ENCODE measurements around the gene SUMF1. TPM values are rescaled to one million over a fixed set of nuclear protein-coding genes. Genes with fewer than 3 reads are reported as not detected.

The SUMF1 gene
- total RNA-seq, 1 experiment from 2014 or later = 79.1 TPM

DNA sequence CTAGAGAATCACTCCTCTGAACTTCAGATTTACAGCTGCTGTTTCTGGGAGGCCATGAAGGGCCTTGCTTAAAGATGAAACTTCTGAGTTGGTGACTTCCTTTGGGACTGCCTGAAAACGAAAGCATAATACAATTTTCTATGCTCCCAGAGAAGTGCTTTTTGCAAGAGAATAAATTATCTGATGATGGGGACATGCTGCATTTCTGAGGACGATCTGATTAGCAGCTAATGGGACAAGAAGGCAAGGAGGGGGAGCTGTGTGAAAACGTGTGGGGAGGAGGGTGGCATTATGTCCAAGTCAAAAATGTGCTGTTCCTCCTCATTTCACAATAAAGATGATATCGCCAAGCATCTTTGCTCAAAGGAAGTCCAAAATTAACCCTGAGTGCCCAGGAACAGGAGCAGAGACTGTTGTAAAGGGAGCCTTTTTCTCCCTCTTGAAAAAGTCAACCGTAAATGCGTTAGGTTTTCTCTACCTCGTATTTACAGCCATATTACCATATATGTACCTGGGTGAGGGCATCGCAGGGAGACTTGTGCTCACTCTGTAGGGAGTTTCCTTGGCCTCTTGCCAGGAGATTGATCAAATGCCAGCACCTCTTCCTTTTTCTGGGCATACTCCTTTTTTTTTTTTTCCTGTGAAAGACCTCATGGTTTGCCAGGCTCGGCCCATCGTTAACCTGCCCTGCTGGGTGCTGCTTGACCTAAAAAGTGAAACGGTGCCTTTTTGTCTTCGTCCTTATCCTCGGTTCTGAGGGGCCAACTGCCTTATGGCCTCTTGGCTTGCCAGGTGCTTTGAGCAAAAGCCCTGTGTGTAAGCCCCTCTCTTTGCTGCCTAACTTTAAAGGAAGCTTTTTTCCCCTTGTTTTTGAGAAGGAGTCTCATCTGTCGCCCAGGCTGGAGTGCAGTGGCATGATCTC lies 37.5 kb upstream of the SUMF1 start:
- Histone ChIP-seq H3K4me2 (ENCODE audit: low read length) (no peak overlapping the region), H3K4me1 (ENCODE audit: insufficient read depth, low read length) (no peaks in the 10 kb centered on the region), H4K20me1 (ENCODE audit: low read length) (no peaks in the 10 kb centered on the region), H3K36me3 (ENCODE audit: low read depth, low read length) (no peaks in the 10 kb centered on the region; the same call in 1 of the 2 replicates), H3K9me3 (ENCODE audit: low read length) (no peaks in the 10 kb centered on the region), H3K4me3 (ENCODE audit: low read length) (no peak overlapping the region), H2AFZ (ENCODE audit: low read length) (no peak overlapping the region), H3K9ac (ENCODE audit: low read length) (no peak overlapping the region), H3K79me2 (ENCODE audit: low read length) (no peaks in the 10 kb centered on the region), H3K9me2 (replicated peaks; ENCODE audit: low read length) (no peaks in the 10 kb centered on the region), H3F3A (ENCODE audit: low read length, unreplicated experiment) (no peaks in the 10 kb centered on the region), H3K27me3 (ENCODE audit: low read length) (no peaks in the 10 kb centered on the region), H3K27ac (ENCODE audit: low read length) (no peak overlapping the region)
- ChIA-PET CTCF (interaction anchor here (0.7 kb wide), 1 partner anchor 8 kb away, joined by 3 read pairs; no protein-coding TSS in a partner anchor), POLR2A (ENCODE audit: unreplicated experiment) (no interaction called here)
- no peak for ATAC-seq
- no TSS peak for BruUV-seq (replicated peaks)
- intact Hi-C loops (cut with micrococcal nuclease) = no loop called here
- DNase-seq = peak; percentile 43
- no peak for TF ChIP-seq CTCF (conservative IDR thresholded peaks at IDR 0.05; ENCODE audit: low read depth, low read length)
- TF ChIP-seq EZH2phosphoT487 (IDR thresholded peaks at IDR 0.05; ENCODE audit: borderline replicate concordance, low read length) = no peak
- no peak for TF ChIP-seq EZH2 (IDR thresholded peaks at IDR 0.05; ENCODE audit: low read length, unreplicated experiment)

- Histone ChIP-seq H3K9me3 (ENCODE audit: low read length) (no peaks in the 10 kb centered on the region), H3K9ac (ENCODE audit: low read length) (no peak overlapping the region), H3K4me2 (ENCODE audit: low read length) (no peak overlapping the region), H3K79me2 (ENCODE audit: low read length) (no peaks in the 10 kb centered on the region), H3K27me3 (ENCODE audit: low read length) (no peaks in the 10 kb centered on the region), H3K9me2 (replicated peaks; ENCODE audit: low read length) (no peaks in the 10 kb centered on the region), H3F3A (ENCODE audit: low read length, unreplicated experiment) (no peaks in the 10 kb centered on the region), H2AFZ (ENCODE audit: low read length) (no peak overlapping the region), H4K20me1 (ENCODE audit: low read length) (no peaks in the 10 kb centered on the region), H3K4me3 (ENCODE audit: low read length) (no peak overlapping the region), H3K4me1 (ENCODE audit: insufficient read depth, low read length) (no peaks in the 10 kb centered on the region), H3K27ac (ENCODE audit: low read length) (no peak overlapping the region), H3K36me3 (ENCODE audit: low read depth, low read length) (no peaks in the 10 kb centered on the region; the same call in 1 of the 2 replicates)
- POLR2A ChIA-PET (ENCODE audit: unreplicated experiment) = no interaction called here
- intact Hi-C loops (cut with micrococcal nuclease) = no loop called here
- TF ChIP-seq EZH2phosphoT487 (IDR thresholded peaks at IDR 0.05; ENCODE audit: borderline replicate concordance, low read length) (no peak), CTCF (conservative IDR thresholded peaks at IDR 0.05; ENCODE audit: low read depth, low read length) (no peak), EZH2 (IDR thresholded peaks at IDR 0.05; ENCODE audit: low read length, unreplicated experiment) (no peak)
- DNase-seq = no peak
- CTCF ChIA-PET = no interaction called here
- BruUV-seq (replicated peaks) = no TSS peak
- no peak for ATAC-seq
Observed at GRCh38 chr3:4503050-4503449, 36.0 kb upstream of the SUMF1 start.

- H3K36me3 ChIP-seq (ENCODE audit: low read depth, low read length) = no peaks in the 10 kb centered on the region; the same call in 1 of the 2 replicates
- no TSS peak for BruUV-seq (replicated peaks)
- no peak for ATAC-seq
- no peak overlapping the region for H3K27ac ChIP-seq (ENCODE audit: low read length)
- no peak overlapping the region for H3K4me3 ChIP-seq (ENCODE audit: low read length)
- no peaks in the 10 kb centered on the region for H4K20me1 ChIP-seq (ENCODE audit: low read length)
- no peaks in the 10 kb centered on the region for H3K9me3 ChIP-seq (ENCODE audit: low read length)
- intact Hi-C loops (cut with micrococcal nuclease) = no loop called here
- H3K27me3 ChIP-seq (ENCODE audit: low read length) = no peaks in the 10 kb centered on the region
- no peaks in the 10 kb centered on the region for H3K79me2 ChIP-seq (ENCODE audit: low read length)
- H3K9ac ChIP-seq (ENCODE audit: low read length) = no peak overlapping the region
- no peak for TF ChIP-seq EZH2phosphoT487 (IDR thresholded peaks at IDR 0.05; ENCODE audit: borderline replicate concordance, low read length)
- no peak for TF ChIP-seq CTCF (conservative IDR thresholded peaks at IDR 0.05; ENCODE audit: low read depth, low read length)
- no peak for TF ChIP-seq EZH2 (IDR thresholded peaks at IDR 0.05; ENCODE audit: low read length, unreplicated experiment)
- H2AFZ ChIP-seq (ENCODE audit: low read length) = no peak overlapping the region
- no peak for DNase-seq
- H3K4me1 ChIP-seq (ENCODE audit: insufficient read depth, low read length) = no peaks in the 10 kb centered on the region
- ChIA-PET POLR2A (ENCODE audit: unreplicated experiment) (no interaction called here), CTCF (no interaction called here)
- H3K4me2 ChIP-seq (ENCODE audit: low read length) = no peak overlapping the region
- H3K9me2 ChIP-seq (replicated peaks; ENCODE audit: low read length) = no peaks in the 10 kb centered on the region
- no peaks in the 10 kb centered on the region for H3F3A ChIP-seq (ENCODE audit: low read length, unreplicated experiment)
Observed at GRCh38 chr3:4501927-4502326, 34.9 kb upstream of the SUMF1 start.

All from PC-3 (cell line).